Kidney epithelial cell (primary cell): ENCODE results near the gene TMEM30B. TPM values are rescaled to one million over a fixed set of nuclear protein-coding genes. Genes with fewer than 3 reads are reported as not detected.

Source experiments
- DNase-seq: peaks from one replicate; pipeline ENCODE4 v3.0.0-alpha.2; 2010; ENCODE audit warnings: low read depth
- H3K27me3 ChIP-seq: 2 replicates; pipeline ENCODE4 v1.6.0; 2011; ENCODE audit warnings: low read length; ENCODE audit not compliant: control insufficient read depth, insufficient read depth
- H3K36me3 ChIP-seq: 2 replicates; pipeline ENCODE4 v1.5.1; 2011; ENCODE audit warnings: low read length; ENCODE audit not compliant: control insufficient read depth, insufficient read depth
- H3K4me3 ChIP-seq: 2 replicates; pipeline ENCODE4 v1.5.1; 2011; ENCODE audit warnings: low read depth, mild to moderate bottlenecking, control low read depth, low read length
- total RNA-seq: library from RNA; depleted of rRNA; stranded (reverse); fragments of >200 nt; gene quantifications from 2 replicates; pipeline ENCODE4 v1.2.3, GENCODE V29; 2015
- TF ChIP-seq, protein P1 (sequence below): IDR thresholded peaks from 2 replicates; pipeline ENCODE4 v1.5.1; 2011; ENCODE audit warnings: mild to moderate bottlenecking, moderate library complexity, low read length, control low read depth, inconsistent platforms; ENCODE audit not compliant: insufficient read depth, poor library complexity, severe bottlenecking

TMEM30B gene
- total RNA-seq, 1 donor from 2014 or later, result 11.3 TPM

GRCh38 chr14:61279082-61279481, 2.1 kb downstream of the TMEM30B start:
- Histone ChIP-seq H3K36me3 (no peaks in the 10 kb centered on the region), H3K27me3 (peaks cover 23% of the 10 kb centered on the region), H3K4me3 (no peak overlapping the region)
- DNase-seq, result no peak
- TF ChIP-seq, protein P1, sequence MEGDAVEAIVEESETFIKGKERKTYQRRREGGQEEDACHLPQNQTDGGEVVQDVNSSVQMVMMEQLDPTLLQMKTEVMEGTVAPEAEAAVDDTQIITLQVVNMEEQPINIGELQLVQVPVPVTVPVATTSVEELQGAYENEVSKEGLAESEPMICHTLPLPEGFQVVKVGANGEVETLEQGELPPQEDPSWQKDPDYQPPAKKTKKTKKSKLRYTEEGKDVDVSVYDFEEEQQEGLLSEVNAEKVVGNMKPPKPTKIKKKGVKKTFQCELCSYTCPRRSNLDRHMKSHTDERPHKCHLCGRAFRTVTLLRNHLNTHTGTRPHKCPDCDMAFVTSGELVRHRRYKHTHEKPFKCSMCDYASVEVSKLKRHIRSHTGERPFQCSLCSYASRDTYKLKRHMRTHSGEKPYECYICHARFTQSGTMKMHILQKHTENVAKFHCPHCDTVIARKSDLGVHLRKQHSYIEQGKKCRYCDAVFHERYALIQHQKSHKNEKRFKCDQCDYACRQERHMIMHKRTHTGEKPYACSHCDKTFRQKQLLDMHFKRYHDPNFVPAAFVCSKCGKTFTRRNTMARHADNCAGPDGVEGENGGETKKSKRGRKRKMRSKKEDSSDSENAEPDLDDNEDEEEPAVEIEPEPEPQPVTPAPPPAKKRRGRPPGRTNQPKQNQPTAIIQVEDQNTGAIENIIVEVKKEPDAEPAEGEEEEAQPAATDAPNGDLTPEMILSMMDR, result no peak

DNA sequence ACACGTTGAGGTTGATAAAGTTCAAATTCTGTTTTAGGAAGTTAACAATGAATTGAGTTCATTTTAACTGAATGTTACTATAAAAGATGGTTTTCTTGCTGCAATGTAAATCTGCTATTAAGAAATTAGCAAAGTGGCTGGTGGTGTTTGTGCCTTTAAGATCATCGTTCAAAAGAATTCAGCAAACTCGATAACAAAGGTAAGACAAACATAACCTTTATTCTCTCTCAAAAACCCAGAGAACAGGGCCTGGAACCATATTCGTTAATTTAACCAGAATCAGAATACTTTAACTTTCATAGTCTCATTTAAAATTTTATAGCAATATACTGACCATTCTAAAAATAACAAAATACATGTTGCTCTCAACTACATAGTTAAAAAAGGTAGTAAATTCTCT, 3.4 kb downstream of the TMEM30B start:
- no peak for DNase-seq
- Histone ChIP-seq H3K27me3 (peaks cover 23% of the 10 kb centered on the region), H3K4me3 (no peak overlapping the region), H3K36me3 (no peaks in the 10 kb centered on the region)
- TF ChIP-seq, protein P1, result no peak

- DNase-seq, result no peak
- TF ChIP-seq, protein P1, result no peak
- Histone ChIP-seq H3K4me3 (no peak overlapping the region), H3K36me3 (no peaks in the 10 kb centered on the region), H3K27me3 (peaks cover 23% of the 10 kb centered on the region)
These were observed 3.9 kb downstream of the TMEM30B start for GRCh38 chr14:61277232-61277631.

GRCh38 chr14:61271552-61271951, 9.6 kb downstream of the TMEM30B start:
- H3K36me3 ChIP-seq, result no peaks in the 10 kb centered on the region
- TF ChIP-seq, protein P1, result no peak
- DNase-seq, result no peak
- H3K4me3 ChIP-seq, result no peak overlapping the region
- peaks cover 3% of the 10 kb centered on the region for H3K27me3 ChIP-seq

GRCh38 chr14:61270714-61271113, 10.4 kb downstream of the TMEM30B start:
- TF ChIP-seq, protein P1, result no peak
- no peak for DNase-seq
- no peak overlapping the region for H3K4me3 ChIP-seq
- H3K36me3 ChIP-seq, result no peaks in the 10 kb centered on the region
- H3K27me3 ChIP-seq, result peaks cover 2% of the 10 kb centered on the region

GRCh38 chr14:61269321-61270083, 11.6 kb downstream of the TMEM30B start:
- TF ChIP-seq, protein P1, result peak; percentile 63
- Histone ChIP-seq H3K36me3 (no peaks in the 10 kb centered on the region), H3K27me3 (peaks cover 2% of the 10 kb centered on the region), H3K4me3 (peak overlapping the region; percentile 37)
- DNase-seq, result no peak
